Activated naive CD8-positive, alpha-beta T cell treated with anti-CD3 and anti-CD28 coated beads, Interleukin-2, amount 50 U/mL, for 16 hours (primary cell): Measurements from ENCODE around the gene CCRL2.

Experiments
- DNase-seq: peaks from one replicate; pipeline ENCODE4 v3.0.0-alpha.2; 2020; ENCODE audit warnings: low read depth, low spot score

CCRL2 gene

GRCh38 chr3:46406788-46407611 is at the start of gene CCRL2, which contains the start of gene CCR5AS:
TSS of gene CCRL2 (plus strand) at chr3:46407259. CDS start at chr3:46408080, 821 bp downstream.
TSS of gene CCR5AS (minus strand) at chr3:46407066.
- DNase-seq, result no peak

- DNase-seq, result no peak
Measured at GRCh38 chr3:46358466-46358865, 48.6 kb upstream of the CCRL2 start.

GRCh38 chr3:46359733-46360493 is 47.1 kb upstream of the CCRL2 start:
- DNase-seq, result no peak

- DNase-seq, result no peak
Measured at GRCh38 chr3:46360907-46361306, 46.2 kb upstream of the CCRL2 start.

- no peak for DNase-seq
Measured at GRCh38 chr3:46361408-46362283, 45.4 kb upstream of the CCRL2 start.

DNA sequence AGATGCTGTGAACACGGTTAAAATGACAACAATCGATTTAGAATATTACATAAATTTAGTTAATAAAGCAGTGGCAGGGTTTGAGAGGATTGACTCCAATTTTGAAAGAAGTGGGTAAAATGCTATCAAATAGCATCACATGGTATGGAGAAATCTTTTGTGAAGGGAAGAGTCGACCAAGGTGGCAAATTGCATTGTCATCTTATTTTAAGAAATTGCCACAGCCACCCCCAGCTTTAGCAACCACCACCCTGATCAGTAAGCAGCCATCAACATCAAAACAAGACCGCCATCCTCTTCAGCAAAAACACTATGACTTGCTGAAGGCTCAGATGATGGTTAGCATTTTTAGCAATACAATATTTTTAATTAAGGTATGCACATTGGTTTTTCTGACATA is 42.0 kb upstream of the CCRL2 start:
- DNase-seq, result no peak

DNA sequence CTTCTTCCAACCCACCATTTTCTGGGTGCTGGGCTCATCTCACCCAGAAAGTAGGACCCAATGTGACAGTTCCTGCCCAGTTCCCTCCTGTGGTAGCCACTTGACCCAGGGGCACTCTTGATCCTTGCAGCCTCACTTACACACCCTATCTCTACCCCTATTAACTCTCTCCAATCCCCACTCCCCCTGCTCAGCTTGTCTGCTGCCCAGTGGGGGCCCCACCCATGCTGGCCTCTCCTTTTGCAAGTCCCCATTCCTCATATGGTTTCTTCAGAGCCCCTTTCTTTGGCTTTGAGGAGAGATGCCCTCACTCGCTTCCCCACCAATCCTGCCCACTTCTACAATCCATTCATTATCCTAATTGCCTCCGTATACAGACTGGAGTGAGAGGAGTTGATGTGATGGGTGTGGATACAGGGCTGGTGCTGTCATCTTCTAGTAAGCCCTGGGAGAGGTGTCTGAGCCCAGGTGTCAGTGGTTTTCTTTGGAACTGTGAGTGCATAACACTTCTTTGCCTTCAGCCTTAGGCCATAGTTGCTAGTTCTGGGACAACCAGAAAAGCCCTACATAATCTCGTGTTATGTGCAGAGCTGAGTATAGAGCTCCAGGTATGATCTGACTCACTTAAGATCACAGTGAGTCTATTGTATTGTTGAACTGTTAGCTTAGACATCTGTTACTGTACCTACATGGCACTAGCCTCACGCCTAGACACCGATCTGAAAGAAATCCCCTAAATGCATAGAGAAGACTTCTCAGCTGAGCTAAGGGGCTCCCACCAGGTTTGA is 41.1 kb upstream of the CCRL2 start:
- no peak for DNase-seq

GRCh38 chr3:46367811-46368210 is 39.2 kb upstream of the CCRL2 start:
- DNase-seq, result no peak

DNA sequence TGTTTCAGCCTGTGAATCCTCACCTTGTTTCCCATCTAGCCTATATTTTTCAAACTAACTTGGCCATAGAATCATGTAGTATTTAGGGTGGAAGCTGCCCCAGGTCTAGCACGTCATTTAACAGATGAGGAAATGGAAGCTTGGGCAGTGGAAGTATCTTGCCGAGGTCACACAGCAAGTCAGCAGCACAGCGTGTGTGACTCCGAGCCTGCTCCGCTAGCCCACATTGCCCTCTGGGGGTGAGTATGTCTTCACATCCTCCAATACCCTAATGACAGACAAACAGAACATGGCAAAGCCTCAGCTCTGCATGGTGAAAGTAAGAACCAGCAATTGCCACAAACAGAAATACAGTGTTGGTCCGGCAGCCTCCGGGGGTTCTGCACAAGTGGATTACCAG is 38.5 kb upstream of the CCRL2 start:
- no peak for DNase-seq

GRCh38 chr3:46369151-46369550 is 37.9 kb upstream of the CCRL2 start:
- no peak for DNase-seq

DNA sequence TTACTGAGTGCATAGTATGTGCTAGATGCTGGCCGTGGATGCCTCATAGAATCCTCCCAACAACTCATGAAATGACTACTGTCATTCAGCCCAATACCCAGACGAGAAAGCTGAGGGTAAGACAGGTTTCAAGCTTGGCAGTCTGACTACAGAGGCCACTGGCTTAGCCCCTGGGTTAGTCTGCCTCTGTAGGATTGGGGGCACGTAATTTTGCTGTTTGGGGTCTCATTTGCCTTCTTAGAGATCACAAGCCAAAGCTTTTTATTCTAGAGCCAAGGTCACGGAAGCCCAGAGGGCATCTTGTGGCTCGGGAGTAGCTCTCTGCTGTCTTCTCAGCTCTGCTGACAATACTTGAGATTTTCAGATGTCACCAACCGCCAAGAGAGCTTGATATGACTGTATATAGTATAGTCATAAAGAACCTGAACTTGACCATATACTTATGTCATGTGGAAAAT is 37.4 kb upstream of the CCRL2 start:
- no peak for DNase-seq

GRCh38 chr3:46370839-46371518 is 36.1 kb upstream of the CCRL2 start, which contains the start of gene CCR5:
TSS of gene CCR5 (plus strand) at chr3:46370946. CDS start at chr3:46372903, 1,957 bp downstream.
- no peak for DNase-seq

DNA sequence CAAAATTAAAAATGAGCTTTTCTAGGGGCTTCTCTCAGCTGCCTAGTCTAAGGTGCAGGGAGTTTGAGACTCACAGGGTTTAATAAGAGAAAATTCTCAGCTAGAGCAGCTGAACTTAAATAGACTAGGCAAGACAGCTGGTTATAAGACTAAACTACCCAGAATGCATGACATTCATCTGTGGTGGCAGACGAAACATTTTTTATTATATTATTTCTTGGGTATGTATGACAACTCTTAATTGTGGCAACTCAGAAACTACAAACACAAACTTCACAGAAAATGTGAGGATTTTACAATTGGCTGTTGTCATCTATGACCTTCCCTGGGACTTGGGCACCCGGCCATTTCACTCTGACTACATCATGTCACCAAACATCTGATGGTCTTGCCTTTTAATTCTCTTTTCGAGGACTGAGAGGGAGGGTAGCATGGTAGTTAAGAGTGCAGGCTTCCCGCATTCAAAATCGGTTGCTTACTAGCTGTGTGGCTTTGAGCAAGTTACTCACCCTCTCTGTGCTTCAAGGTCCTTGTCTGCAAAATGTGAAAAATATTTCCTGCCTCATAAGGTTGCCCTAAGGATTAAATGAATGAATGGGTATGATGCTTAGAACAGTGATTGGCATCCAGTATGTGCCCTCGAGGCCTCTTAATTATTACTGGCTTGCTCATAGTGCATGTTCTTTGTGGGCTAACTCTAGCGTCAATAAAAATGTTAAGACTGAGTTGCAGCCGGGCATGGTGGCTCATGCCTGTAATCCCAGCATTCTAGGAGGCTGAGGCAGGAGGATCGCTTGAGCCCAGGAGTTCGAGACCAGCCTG is 35.3 kb upstream of the CCRL2 start:
- no peak for DNase-seq

- DNase-seq, result no peak
Measured at GRCh38 chr3:46372492-46373359, 34.3 kb upstream of the CCRL2 start.

DNA sequence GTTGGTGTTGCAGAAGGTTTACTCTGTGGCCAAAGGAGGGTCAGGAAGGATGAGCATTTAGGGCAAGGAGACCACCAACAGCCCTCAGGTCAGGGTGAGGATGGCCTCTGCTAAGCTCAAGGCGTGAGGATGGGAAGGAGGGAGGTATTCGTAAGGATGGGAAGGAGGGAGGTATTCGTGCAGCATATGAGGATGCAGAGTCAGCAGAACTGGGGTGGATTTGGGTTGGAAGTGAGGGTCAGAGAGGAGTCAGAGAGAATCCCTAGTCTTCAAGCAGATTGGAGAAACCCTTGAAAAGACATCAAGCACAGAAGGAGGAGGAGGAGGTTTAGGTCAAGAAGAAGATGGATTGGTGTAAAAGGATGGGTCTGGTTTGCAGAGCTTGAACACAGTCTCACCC is 32.3 kb upstream of the CCRL2 start:
- no peak for DNase-seq

DNA sequence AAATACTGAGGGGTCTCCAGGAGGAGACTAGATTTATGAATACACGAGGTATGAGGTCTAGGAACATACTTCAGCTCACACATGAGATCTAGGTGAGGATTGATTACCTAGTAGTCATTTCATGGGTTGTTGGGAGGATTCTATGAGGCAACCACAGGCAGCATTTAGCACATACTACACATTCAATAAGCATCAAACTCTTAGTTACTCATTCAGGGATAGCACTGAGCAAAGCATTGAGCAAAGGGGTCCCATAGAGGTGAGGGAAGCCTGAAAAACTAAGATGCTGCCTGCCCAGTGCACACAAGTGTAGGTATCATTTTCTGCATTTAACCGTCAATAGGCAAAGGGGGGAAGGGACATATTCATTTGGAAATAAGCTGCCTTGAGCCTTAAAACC is 31.8 kb upstream of the CCRL2 start:
- DNase-seq, result no peak

DNA sequence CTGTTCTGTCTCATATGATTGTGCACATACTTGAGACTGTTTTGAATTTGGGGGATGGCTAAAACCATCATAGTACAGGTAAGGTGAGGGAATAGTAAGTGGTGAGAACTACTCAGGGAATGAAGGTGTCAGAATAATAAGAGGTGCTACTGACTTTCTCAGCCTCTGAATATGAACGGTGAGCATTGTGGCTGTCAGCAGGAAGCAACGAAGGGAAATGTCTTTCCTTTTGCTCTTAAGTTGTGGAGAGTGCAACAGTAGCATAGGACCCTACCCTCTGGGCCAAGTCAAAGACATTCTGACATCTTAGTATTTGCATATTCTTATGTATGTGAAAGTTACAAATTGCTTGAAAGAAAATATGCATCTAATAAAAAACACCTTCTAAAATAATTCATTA is 31.2 kb upstream of the CCRL2 start:
- DNase-seq, result no peak

GRCh38 chr3:46378426-46378942 is 28.6 kb upstream of the CCRL2 start:
- DNase-seq, result peak; percentile 16
